Measurements from ENCODE around the gene PRICKLE2. TPM values are rescaled to one million over a fixed set of nuclear protein-coding genes. Genes with fewer than 3 reads are reported as not detected.
A peak's percentile ranks its signal among the peaks of the same experiment; 100 is the strongest.

PRICKLE2 gene
- polyA plus RNA-seq, 2 of the 4 experiments (the other 2 are of a cell fraction) = 5.3 to 6.3 TPM

DNA sequence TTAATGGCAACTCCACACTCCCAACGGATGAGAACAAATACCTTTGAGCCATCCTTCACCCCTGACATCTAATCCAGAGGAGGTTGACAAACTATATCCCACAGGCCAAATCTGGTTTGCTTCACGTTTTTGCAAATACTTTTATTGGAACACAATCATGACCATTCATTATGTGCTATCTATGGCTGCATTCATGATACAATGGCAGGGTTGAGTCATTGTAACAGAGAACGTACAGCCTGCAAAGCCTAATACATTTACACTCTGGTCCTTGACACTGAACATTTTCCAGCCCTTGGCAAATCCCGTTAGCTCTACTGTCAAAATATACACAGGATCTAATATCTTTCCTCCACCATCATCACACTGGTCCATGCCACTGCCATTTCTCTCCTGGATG is 7.6 kb upstream of the PRICKLE2 start:
- FAIRE-seq (no peak), ATAC-seq (no peak), DNase-seq (ENCODE audit: low read depth in 1 of 2, low spot score in 1 of 2) (no peak)
- Histone ChIP-seq H3K4me2 (no peak overlapping the region), H3K4me1 (peaks cover 6% of the 10 kb centered on the region), H3K9me3 (no peaks in the 10 kb centered on the region), H3K4me3 (no peak overlapping the region), H3K27ac (no peak overlapping the region)
- 76% methylated on average over 4 of the region's 4 CpGs for WGBS (ENCODE audit: missing lambda C conversion rate)
- ChIA-PET CTCF (interaction anchor here (0.8 kb wide), 1 partner anchor 8 kb away, joined by 5 read pairs; the partner anchor contains the start of gene PRICKLE2), POLR2A (no interaction called here)
- TF ChIP-seq TP53 (CRISPR knock-in tag; IDR thresholded peaks at IDR 0.05) (no peak), RNF2 (IDR thresholded peaks at IDR 0.05; ENCODE audit: borderline replicate concordance, low read depth) (no peak), EP300 (IDR thresholded peaks at IDR 0.05) (no peak), KDM5A (IDR thresholded peaks at IDR 0.05) (no peak), PHF8 (IDR thresholded peaks at IDR 0.05; ENCODE audit: borderline replicate concordance, low read depth) (no peak), FOXS1 (CRISPR knock-in tag; IDR thresholded peaks at IDR 0.05) (no peak), NR3C1 (IDR thresholded peaks at IDR 0.05) (no peak), MYC (IDR thresholded peaks at IDR 0.05; ENCODE audit: borderline replicate concordance, low read length) (no peak), NPAS2 (CRISPR knock-in tag; IDR thresholded peaks at IDR 0.05; ENCODE audit: borderline replicate concordance) (no peak), ZFP36 (IDR thresholded peaks at IDR 0.05; ENCODE audit: borderline replicate concordance, partially characterized antibody) (no peak), CHD2 (IDR thresholded peaks at IDR 0.05; ENCODE audit: low read length, partially characterized antibody) (no peak)
- TF ChIP-seq, protein P1, sequence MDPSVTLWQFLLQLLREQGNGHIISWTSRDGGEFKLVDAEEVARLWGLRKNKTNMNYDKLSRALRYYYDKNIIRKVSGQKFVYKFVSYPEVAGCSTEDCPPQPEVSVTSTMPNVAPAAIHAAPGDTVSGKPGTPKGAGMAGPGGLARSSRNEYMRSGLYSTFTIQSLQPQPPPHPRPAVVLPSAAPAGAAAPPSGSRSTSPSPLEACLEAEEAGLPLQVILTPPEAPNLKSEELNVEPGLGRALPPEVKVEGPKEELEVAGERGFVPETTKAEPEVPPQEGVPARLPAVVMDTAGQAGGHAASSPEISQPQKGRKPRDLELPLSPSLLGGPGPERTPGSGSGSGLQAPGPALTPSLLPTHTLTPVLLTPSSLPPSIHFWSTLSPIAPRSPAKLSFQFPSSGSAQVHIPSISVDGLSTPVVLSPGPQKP (IDR thresholded peaks at IDR 0.05; ENCODE audit: low read depth, low read length) = no peak
- TF ChIP-seq, protein P2, sequence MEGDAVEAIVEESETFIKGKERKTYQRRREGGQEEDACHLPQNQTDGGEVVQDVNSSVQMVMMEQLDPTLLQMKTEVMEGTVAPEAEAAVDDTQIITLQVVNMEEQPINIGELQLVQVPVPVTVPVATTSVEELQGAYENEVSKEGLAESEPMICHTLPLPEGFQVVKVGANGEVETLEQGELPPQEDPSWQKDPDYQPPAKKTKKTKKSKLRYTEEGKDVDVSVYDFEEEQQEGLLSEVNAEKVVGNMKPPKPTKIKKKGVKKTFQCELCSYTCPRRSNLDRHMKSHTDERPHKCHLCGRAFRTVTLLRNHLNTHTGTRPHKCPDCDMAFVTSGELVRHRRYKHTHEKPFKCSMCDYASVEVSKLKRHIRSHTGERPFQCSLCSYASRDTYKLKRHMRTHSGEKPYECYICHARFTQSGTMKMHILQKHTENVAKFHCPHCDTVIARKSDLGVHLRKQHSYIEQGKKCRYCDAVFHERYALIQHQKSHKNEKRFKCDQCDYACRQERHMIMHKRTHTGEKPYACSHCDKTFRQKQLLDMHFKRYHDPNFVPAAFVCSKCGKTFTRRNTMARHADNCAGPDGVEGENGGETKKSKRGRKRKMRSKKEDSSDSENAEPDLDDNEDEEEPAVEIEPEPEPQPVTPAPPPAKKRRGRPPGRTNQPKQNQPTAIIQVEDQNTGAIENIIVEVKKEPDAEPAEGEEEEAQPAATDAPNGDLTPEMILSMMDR (IDR thresholded peaks at IDR 0.05) = no peak
- TF ChIP-seq, protein P3, sequence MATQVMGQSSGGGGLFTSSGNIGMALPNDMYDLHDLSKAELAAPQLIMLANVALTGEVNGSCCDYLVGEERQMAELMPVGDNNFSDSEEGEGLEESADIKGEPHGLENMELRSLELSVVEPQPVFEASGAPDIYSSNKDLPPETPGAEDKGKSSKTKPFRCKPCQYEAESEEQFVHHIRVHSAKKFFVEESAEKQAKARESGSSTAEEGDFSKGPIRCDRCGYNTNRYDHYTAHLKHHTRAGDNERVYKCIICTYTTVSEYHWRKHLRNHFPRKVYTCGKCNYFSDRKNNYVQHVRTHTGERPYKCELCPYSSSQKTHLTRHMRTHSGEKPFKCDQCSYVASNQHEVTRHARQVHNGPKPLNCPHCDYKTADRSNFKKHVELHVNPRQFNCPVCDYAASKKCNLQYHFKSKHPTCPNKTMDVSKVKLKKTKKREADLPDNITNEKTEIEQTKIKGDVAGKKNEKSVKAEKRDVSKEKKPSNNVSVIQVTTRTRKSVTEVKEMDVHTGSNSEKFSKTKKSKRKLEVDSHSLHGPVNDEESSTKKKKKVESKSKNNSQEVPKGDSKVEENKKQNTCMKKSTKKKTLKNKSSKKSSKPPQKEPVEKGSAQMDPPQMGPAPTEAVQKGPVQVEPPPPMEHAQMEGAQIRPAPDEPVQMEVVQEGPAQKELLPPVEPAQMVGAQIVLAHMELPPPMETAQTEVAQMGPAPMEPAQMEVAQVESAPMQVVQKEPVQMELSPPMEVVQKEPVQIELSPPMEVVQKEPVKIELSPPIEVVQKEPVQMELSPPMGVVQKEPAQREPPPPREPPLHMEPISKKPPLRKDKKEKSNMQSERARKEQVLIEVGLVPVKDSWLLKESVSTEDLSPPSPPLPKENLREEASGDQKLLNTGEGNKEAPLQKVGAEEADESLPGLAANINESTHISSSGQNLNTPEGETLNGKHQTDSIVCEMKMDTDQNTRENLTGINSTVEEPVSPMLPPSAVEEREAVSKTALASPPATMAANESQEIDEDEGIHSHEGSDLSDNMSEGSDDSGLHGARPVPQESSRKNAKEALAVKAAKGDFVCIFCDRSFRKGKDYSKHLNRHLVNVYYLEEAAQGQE (IDR thresholded peaks at IDR 0.05) = no peak

DNA sequence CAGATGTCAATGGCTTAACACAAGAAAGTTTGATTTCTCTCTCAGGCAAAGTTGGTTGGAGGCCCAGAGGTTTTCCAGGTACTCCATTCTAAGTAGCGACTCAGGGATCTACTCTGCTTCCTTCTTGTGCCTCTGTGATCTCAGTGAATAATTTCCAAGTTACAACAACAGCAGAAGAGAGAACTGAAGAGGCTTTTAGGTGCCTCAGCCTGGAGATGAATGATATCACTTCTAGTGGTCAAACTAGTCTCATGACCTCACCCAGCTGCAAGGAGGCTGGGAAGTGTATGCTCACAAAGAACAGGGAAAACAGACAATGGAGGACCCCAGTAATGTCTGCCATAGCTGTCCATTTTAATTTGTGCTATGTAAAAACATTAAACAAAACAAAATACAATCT is 4.6 kb upstream of the PRICKLE2 start:
- no peak overlapping the region for H3K4me2 ChIP-seq
- no peaks in the 10 kb centered on the region for H3K9me3 ChIP-seq
- no peak for FAIRE-seq
- peak overlapping the region in 1 of 2 experiments; percentile 34; a peak in 1 of 6 replicates for H3K27ac ChIP-seq
- ATAC-seq = no peak
- ChIA-PET POLR2A (no interaction called here), CTCF (interaction anchor here (0.9 to 5.9 kb wide), 3 partner anchors 168 to 255 kb away, joined by 3 to 41 read pairs (median 3); no protein-coding TSS in a partner anchor)
- peaks cover 6% of the 10 kb centered on the region; the same call in 2 of the 3 replicates for H3K4me1 ChIP-seq
- no peak for DNase-seq (ENCODE audit: low read depth in 1 of 2, low spot score in 1 of 2)
- no peak overlapping the region for H3K4me3 ChIP-seq
- 81% methylated on average over 1 of the region's 1 CpG for WGBS (ENCODE audit: missing lambda C conversion rate)
- TF ChIP-seq, protein P4, sequence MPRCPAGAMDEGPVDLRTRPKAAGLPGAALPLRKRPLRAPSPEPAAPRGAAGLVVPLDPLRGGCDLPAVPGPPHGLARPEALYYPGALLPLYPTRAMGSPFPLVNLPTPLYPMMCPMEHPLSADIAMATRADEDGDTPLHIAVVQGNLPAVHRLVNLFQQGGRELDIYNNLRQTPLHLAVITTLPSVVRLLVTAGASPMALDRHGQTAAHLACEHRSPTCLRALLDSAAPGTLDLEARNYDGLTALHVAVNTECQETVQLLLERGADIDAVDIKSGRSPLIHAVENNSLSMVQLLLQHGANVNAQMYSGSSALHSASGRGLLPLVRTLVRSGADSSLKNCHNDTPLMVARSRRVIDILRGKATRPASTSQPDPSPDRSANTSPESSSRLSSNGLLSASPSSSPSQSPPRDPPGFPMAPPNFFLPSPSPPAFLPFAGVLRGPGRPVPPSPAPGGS (IDR thresholded peaks at IDR 0.05) = no peak
- TF ChIP-seq RNF2 (IDR thresholded peaks at IDR 0.05; ENCODE audit: borderline replicate concordance, low read depth) = no peak
- TF ChIP-seq MYC (IDR thresholded peaks at IDR 0.05; ENCODE audit: borderline replicate concordance, low read length) = no peak
- TF ChIP-seq, protein P5, sequence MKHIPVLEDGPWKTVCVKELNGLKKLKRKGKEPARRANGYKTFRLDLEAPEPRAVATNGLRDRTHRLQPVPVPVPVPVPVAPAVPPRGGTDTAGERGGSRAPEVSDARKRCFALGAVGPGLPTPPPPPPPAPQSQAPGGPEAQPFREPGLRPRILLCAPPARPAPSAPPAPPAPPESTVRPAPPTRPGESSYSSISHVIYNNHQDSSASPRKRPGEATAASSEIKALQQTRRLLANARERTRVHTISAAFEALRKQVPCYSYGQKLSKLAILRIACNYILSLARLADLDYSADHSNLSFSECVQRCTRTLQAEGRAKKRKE (CRISPR knock-in tag; IDR thresholded peaks at IDR 0.05; ENCODE audit: low read depth) = no peak
- no peak for TF ChIP-seq TP53 (CRISPR knock-in tag; IDR thresholded peaks at IDR 0.05)
- no peak for TF ChIP-seq JUNB (IDR thresholded peaks at IDR 0.05)
- no peak for TF ChIP-seq EHF (CRISPR knock-in tag; IDR thresholded peaks at IDR 0.05)
- no peak for TF ChIP-seq TFCP2L1 (CRISPR knock-in tag; IDR thresholded peaks at IDR 0.05)
- no peak for TF ChIP-seq CHD4 (IDR thresholded peaks at IDR 0.05; ENCODE audit: borderline replicate concordance)
- TF ChIP-seq NR3C1 (IDR thresholded peaks at IDR 0.05) = no peak
- no peak for TF ChIP-seq MAZ (IDR thresholded peaks at IDR 0.05; ENCODE audit: borderline replicate concordance, low read depth, low read length)
- no peak for TF ChIP-seq HDAC2 (IDR thresholded peaks at IDR 0.05)
- no peak for TF ChIP-seq SREBF2 (IDR thresholded peaks at IDR 0.05)
- no peak for TF ChIP-seq KDM1A (IDR thresholded peaks at IDR 0.05; ENCODE audit: low read depth)
- TF ChIP-seq, protein P6, sequence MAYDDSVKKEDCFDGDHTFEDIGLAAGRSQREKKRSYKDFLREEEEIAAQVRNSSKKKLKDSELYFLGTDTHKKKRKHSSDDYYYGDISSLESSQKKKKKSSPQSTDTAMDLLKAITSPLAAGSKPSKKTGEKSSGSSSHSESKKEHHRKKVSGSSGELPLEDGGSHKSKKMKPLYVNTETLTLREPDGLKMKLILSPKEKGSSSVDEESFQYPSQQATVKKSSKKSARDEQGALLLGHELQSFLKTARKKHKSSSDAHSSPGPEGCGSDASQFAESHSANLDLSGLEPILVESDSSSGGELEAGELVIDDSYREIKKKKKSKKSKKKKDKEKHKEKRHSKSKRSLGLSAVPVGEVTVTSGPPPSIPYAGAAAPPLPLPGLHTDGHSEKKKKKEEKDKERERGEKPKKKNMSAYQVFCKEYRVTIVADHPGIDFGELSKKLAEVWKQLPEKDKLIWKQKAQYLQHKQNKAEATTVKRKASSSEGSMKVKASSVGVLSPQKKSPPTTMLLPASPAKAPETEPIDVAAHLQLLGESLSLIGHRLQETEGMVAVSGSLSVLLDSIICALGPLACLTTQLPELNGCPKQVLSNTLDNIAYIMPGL (CRISPR knock-in tag; IDR thresholded peaks at IDR 0.05; ENCODE audit: borderline replicate concordance) = no peak
- TF ChIP-seq POLR2AphosphoS2 (conservative IDR thresholded peaks at IDR 0.05; ENCODE audit: low read length) = no peak
- no peak for TF ChIP-seq ZC3H11A (IDR thresholded peaks at IDR 0.05)
